Central memory CD4-positive, alpha-beta T cell (primary cell): ENCODE results near the gene HCCS.
"Not testable (repeated sequence)": the region's sequence is repeated elsewhere in the genome, so short reads cannot be mapped to it uniquely, and the experiment has no call there.

ENCODE experiments used
- DNase-seq: peaks from one replicate; pipeline ENCODE4 v3.0.0; 2022
- total RNA-seq, 3 experiments: gene quantifications; one replicate each; lab custom pipeline; 2026; lab: John Stamatoyannopoulos, UW

The HCCS gene
- 3.9 to 36.1 (median 16.6) reads per million in 3 experiments for total RNA-seq

DNA sequence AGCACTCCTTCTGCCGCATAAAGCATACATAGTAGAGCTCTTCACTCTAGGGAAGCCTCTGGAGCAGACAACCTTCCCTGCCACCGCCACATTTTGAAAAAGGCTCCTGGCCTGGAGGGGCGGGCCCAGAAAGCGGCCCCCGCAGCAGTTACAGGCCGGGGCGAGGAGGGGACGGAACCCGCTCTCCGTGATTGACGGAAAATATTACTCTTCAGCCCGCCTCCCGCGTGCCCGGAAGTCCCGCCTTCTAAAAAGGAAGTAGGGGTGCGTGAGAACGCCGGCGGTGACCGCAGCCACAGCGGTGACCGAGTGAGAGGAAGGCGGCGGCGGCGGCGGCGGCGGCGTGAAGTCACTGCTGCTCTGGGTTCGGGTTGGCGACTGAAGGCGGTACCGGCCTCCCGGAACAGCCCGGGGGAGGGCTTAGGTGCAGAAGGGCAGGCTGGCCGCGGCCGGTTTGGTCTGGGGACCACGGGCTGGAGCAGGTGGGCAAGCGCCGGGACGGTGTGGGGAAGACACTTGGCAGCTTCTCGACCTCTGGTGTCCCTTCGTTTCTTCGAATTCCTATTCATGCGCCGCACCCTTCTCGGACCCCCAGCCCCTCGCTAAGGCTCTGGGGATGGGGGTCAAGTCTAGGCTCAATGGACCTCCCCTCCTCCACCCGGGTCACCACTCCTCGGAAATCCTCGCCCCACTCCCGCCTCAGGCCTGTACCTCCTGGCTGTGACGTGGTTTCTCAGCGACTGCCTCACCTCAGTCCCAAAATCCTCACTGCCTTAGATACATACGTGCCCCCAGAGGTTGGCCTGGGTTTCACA lies at the start of gene HCCS:
TSS of gene HCCS (plus strand) at position 296 of the 815 bp plus-strand sequence. CDS start 729 bp downstream, outside the sequence.
- peak; percentile 86 for DNase-seq

DNA sequence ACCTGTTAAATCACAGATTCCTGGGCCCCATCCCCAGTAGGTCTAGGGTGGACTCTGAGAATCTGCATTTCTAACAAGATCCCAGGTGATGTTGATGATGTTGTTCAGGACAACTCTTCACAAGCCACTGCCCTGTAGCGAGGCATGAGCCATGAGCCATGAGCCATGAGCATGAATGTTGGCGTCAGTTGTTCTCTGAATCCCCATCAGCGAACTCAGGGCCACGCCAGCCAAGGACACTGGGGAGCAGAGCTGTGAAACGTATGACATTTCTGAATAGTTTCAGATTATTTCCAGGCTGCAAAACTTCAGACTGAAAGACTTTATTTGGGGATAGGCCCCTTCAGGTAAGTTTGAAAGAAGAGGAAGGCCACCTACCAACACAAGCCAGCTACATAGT lies 46.9 kb upstream of the HCCS start:
- DNase-seq, result no peak

DNA sequence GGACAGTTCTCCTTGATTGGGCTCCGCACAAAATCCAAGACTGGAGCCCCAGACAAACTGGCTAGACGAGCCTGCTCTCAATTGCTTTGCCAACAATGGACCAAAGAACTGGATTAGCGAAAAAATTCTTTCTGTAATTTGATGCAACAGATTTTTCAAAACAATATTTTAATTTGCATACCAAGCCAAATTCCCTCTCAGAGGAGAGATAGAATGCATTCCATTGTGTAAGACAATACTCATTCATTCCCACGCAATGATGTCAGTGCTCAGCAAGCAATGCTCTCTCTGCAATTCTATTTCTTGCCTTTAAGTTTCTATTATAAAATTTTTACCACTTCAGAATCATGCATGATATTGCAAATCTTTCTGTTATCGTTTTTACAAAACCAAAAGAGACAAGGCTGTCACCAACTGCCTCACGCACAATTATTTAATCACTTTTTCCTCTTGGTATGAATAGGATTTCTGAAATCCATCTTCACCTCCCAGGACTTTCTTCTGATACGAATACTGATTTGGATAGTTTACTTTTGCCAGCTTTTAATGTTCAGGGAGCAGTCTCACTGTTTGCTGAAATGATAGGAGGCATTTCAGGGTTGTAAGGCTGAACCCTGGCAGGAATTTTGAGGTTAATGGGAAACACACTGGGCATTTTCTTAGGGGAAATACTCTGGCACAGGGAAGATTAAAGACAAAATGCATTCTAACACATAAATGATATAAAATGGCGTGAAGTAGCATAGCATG lies 46.1 kb upstream of the HCCS start:
- no peak for DNase-seq

DNA sequence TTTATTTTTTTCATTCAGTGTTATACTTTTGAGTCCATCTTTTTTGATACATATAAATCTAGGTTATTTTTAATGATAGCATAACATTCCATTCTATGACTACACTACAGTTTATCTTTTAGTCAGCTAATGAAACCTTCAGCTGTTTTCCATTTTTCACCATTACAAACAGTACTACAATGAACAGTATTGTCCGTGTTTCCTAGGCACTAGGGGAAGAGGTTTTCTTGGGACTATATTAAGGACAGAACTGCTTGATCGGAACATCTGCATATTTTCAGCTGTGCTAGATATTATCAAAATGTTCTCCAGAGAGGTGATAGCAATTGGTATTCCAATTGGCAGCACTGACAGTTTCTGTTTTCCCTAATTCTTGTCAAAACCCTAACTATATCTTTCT lies 44.3 kb upstream of the HCCS start:
- no peak for DNase-seq

DNA sequence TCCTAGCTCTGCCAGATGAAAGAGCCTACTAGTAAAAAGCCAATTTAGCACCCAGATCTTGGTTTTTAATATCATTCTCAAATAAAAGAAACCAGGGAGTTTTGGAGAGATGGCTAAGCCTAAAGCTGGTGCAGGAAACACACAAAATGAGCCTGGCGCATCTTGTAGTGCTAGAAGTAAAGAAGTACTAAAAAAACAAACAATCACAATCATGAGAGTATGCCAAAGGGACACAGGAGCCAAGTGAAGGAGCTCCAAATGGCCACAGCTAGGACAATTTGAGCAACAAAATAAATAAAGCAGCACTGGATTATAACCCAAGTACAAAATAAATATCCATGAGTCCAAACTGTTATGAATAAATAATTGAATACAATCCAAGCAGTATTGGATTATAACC lies 37.8 kb upstream of the HCCS start:
- DNase-seq, result no peak

DNA sequence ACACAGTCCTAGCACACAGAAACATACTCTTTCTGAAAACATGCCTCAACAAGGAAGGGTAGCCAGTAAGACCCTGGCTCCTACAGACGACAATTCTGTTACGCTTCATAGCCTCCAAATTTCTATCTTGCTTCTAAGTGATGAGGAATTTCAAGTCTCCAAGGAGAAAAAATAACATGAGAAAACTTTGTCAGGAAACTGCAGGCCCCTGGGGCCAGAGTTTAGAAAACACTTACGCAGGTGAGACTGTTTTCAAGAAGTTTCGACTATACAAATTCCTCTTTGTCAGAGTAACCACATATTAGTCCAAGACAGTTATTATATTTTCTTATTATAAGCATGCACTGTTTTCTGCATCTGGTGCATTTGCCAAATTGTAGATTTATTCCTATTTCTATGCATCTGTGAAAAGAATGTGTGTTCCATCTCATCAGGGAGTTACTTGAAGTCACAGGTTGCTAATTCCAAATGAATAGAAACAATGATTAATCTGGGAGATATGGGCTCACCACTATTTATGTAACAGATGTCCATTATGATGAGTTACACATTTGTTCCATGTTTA lies 30.3 kb upstream of the HCCS start:
- no peak for DNase-seq

DNA sequence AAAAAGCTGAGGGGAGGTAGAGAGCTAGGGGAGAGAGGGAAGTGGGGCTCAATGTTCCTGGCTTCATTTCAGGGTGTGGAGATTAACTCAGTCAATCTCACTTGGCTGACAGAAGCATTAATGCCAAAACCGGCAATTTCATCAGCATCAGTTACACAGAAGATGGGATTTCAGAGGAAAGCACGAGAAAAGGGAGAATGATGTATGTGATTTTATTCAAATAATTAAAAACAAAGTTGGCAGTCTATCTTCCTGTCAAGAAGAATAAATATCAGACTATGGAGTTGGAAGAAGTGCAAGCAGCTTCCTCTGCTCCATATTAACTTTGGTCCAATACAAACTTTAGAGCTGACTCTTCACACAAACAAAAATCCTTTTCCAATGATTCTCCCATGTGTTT lies 29.6 kb upstream of the HCCS start:
- no peak for DNase-seq

DNA sequence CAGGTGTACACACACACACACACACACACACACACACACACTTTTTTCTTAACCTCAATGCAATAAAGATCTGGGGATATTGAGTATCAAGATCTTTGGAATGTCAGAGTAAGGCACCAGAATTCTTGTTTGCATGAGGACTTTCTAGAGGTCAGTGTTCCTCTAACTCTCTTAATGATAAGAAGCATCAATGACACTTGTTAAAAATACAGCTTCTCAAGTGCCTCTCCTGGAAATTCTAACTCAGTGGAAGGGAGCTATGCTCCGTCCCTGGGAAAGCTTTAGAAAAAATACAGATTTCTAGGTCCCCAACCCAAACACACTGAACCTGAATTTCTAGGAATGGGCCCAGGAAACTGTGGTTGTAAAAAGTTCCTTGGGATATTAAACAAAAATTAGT lies 25.8 kb upstream of the HCCS start:
- no peak for DNase-seq

DNA sequence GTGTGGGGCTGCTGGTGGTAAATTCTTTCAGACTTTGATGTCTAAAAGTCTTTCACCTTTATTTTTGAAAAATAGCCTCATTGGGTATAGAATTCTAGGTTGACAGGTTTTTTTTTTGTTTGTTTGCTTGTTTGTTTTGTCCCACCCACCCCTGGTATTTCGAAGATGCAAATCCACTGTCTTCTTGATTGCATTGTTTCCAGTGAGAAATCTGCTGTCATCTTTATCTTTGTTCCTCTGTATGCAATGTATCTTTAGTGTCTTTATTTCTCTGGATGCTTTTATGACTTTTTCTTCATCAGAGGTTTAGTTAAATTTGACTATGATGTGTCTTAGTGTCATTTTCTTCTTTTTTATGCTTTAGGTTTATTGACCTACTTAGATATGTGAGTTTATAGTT lies 21.3 kb upstream of the HCCS start:
- DNase-seq, result no peak

DNA sequence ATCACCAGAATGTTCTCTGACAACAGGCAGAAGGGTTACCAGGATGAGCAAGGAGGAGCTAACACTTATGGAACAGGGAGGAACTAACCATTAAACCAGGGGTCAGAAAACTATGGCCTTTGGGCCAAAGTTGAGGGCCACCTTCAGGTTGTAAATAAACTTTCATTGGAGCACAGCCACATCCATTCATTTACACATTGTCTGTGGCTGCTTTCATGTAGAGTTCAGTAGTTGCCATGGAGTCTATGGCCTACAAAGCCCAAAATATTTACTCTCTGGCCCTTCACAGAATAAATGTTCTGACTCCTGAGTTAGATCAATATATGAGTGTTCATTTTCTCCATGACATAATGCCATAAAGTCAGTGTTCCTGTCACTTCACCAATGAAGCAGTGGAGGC lies 13.2 kb upstream of the HCCS start:
- no peak for DNase-seq

DNA sequence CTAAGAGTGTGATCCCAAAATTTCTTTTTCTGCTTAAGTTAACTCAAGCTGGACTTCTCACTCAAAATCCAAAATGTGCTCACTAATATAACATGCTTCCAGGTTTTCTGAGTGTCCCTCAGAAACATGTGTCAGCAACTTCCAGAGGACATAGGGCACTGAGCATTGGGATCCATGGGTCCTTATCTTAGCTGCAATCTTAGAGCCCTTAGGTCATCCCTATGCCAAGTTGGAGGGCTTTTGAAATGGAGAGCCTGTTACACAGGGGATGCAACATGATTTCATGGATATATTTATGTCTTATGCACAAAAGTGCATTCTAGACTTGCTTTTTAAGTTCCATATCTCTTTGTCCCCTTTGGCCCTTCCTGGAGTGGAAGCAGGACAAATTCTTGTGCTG lies 11.7 kb upstream of the HCCS start:
- DNase-seq, result no peak

DNA sequence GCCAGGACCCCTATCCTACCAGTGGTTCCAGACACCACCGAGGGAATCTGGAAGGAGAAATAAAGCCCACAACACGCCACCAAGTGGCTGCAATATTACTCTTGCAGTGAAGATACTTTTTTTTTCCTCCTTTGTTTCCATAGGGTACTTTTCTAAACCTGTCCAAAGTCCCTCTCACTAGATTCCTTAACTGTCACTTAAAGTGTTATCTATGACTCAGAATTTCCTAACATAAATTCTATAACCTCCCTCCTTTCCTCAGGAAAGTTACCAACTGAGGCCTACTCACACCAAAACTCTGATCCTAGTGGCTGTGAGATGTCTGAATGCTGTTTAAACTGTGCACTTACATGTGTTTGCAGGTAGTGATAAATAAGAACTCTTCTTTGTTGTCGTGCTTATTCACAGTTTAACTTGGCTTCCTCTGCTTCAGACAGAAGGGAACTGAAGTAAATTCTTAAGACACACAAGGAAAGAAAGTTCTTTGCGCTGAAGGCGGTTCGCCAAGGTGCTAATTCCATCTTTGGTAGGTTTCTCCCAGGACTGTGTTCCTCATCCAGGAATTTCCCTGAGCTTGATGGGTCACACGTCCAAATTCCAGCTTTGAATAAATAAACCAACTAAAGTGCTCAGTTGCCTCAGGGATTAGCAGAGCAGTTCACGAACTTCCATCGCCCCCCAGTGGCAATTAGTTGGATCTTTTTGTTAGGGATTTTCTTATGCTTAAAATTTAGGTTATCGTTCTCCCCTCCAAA lies 10.7 kb upstream of the HCCS start:
- no peak for DNase-seq

DNA sequence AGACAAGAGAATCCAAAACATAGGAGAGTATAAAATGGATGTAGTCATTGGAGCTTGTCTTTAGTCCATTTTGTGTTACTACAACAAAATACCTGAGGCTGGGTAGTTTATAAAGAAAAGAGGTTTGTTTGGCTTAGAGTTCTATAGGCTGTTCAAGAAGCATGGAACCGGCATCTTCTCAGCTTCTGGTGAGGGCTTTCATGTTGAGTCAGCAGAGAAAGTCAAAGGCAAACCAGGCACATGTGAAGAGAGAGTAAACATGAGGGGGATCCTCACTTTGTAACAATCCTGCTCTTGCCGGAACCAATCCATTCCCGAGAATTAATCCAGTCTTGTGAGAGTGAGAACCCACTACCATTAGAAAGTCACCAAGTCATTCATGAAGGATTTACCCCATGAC lies 8.1 kb upstream of the HCCS start:
- no peak for DNase-seq

DNA sequence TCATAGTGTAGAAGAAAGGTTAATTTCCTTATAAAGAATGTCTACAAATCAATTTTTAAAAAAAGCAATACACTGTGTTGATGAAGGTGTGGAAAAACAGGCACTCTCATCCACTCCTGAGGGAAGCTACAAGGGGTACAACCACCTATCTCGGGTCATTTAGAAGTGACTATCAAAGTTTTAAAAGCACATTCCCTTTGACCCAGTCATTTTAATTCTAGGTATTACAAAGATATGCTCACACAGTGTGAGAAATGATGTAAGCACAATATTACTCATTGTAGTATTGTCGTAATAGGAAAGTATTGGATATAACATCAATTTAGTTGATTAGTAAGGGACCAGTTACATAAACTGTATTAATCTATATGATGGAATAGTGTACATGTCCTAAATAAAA lies 7.4 kb upstream of the HCCS start:
- no peak for DNase-seq

DNA sequence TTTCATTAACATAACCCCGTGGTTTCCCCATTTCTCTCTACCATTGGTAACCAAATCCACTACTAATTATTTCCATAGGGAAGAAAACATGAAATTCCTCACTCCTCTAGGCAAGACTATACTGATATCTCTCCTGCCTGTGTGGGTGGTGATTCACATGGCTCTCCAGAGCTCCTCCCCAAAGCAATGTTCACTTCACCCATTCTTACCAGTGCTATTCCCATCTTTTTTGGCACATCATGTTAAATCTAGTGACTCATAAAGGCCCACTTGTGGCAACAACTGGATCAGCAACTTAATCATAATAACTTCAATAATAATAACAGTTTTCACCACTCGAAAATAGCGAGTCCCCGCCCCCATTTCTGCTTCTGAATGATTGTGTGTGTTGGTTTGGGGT lies 6.1 kb upstream of the HCCS start:
- DNase-seq, result no peak

DNA sequence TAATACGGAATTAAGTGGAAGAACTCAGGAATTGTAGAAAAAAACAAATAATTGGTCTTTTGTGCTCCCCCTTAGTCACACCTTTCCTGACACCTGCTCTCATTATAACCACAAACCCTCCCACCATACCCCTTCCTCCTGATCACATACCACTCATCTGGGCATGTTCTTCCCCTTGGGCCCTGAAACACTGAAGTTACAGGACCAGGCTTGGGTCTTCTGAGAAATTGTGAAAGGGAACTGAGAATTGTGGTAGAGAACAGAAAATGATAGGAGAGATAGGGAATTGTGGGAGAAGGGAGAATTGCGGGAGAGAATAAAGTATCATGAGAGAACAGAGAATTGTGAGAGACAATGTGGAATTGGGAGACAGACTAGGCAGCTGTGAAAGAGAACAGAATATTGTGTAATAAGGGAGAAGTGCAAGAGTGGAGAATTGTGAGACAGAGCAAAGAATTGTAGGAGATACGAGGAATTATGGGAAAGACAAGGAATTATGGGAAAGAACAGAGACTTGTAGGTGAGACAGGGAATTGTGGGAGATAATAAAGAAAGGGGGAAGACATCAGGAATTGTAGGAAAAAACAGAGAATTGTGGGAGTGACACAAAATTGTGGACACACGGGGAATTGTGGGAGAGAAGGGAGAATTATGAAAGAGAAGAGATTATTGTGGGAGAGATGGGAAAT lies 2.7 kb upstream of the HCCS start:
- no peak for DNase-seq

DNA sequence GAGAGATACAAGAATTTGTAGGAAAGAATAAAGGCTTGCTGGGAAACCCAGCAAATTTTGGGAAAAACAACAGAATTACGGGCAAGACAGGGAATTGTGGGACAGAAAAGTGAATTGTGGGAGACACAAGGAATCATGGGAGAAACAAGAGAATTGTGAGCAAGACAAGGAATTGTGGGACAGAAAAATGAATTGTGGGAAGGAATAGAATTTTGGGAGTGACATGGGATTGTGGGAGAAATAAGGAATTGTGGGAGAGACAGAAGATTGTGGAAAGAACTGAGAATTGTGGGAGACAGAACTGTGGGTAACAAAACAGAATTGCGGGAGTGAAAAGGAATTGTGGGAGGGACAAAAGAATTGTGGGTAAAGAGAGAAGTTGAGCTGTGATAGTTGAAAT lies 1.2 kb upstream of the HCCS start:
- no peak for DNase-seq

DNA sequence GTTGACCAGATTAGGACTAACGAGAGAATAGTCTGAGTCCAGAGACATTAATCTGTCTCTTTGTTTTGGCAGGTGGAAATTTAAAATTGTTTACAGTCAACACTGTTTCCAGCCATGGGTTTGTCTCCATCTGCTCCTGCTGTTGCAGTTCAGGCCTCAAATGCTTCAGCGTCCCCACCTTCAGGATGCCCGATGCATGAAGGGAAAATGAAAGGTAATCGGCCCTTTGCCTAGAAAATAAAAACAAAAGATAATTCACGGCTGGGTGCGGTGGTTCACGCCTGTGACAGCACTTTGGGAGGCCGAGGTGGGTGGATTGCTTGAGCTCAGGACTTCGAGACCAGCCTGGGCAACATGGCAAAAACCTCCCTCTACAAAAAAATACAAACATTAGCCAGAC lies 815 bp downstream of the HCCS start:
- DNase-seq, result no peak

DNA sequence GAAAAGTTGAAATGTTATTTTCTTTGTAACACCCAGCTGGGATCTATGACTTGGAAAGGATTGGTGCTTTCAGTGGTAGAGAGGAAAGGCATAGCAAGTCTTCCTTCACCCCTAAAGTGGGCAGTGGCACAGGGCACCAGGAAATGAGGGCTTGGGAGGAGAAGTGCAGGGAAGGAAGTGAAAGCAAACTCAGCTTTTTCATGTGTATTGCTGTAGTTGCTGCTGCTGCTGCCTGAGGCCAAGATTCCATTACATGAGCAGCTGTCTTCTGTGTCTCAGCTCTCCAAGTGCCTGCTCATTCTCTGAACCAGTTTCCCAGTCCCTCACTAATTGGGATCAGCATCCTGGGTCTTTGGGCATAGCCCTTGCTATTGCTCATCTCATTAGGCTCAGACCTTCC lies 2.6 kb downstream of the HCCS start:
- DNase-seq, result no peak

DNA sequence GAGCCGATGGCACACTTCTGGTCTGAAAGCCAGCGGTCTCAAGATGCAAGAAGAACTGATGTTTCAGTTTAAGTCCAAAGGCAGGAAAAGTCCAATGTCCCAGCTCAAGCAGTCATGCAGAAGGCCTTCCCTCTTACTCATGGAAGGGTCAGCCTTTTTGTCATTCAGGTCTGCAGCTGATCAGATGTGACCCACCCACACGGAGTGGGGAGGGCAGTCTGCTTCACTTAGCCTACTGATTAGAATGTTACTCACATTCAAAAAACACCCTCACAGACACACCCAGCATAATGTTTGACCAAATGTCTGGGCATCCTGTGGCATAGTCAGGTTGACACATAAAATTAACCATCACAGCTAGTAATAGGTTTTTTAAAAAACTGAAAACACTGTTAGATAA lies 6.6 kb downstream of the HCCS start:
- DNase-seq, result no peak

DNA sequence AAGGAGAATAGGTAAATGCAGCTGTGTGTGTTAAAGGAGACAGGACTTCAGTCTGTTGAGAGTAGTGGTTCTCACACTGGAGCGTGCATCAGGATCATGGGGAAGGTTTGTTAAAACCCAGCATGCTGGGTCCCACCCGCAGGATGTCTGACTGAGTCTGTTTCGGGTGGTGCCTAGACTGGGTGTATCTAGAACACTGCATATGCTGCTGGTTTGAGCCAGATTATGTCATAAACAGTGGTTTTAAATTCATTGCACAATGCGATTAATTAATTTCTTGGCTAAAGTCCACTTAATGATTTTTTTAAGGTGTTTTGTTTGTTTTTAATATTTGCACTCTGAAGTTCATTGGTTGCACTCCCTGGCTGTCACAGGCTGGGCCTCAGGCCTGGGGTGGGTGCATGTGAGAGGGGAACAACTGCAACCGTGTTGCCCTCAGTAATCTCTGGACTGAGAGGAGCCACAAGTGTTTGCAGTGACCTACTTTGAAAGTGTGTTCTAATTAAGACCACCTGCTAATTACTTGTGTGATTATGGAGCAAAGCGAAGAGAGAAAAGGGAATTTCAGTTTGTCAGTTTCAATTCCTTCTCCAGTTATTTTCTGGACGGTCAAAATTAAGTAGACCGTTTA lies 8.3 kb downstream of the HCCS start:
- no peak for DNase-seq

DNA sequence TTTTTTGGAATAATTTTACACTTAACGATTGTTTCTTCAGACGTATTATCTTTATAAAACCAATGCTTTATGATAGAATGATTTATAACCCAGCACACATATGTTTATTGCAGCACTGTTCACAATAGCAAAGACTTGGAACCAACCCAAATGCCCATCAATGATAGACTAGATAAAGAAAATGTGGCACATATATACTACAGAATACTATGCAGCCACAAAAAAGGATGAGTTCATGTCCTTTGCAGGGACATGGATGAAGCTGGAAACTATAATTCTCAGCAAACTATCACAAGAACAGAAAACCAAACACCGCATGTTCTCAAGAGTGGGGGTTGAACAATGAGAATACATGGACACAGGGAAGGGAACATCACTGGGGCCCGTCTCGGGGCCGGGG lies 12.0 kb downstream of the HCCS start:
- not testable (repeated sequence) for DNase-seq
